Ascending aorta (tissue), 2 donors: ENCODE data around the gene EPN2. TPM values are rescaled to one million over a fixed set of nuclear protein-coding genes. Genes with fewer than 3 reads are reported as not detected.

ENCODE experiments used
- DNase-seq, 2 donors: peaks; one replicate each; pipeline ENCODE4 v3.0.0-alpha.2; 2019; ENCODE audit warnings: low spot score in 2 of 2
- H3K27ac ChIP-seq, 2 donors: fragments of 200-600 bp; sonication (generic); one replicate each; pipeline ENCODE4 v1.5.1; 2016 to 2017; ENCODE audit warnings: mild to moderate bottlenecking in 1 of 2
- H3K27me3 ChIP-seq: fragments of 200-600 bp; sonication (generic); one replicate; pipeline ENCODE4 v1.5.1; 2017
- H3K36me3 ChIP-seq, 2 donors: fragments of 200-600 bp; sonication (generic); one replicate each; pipeline ENCODE4 v1.5.1; 2016
- H3K4me1 ChIP-seq, 2 donors: fragments of 200-600 bp; sonication (generic); one replicate each; pipeline ENCODE4 v1.5.1; 2016 to 2017; ENCODE audit warnings: mild to moderate bottlenecking in 1 of 2
- H3K4me3 ChIP-seq, 2 donors: fragments of 200-600 bp; sonication (generic); one replicate each; pipeline ENCODE4 v1.5.1; 2016 to 2017; ENCODE audit warnings: mild to moderate bottlenecking in 1 of 2
- H3K9me3 ChIP-seq, 2 donors: fragments of 200-600 bp; sonication (generic); one replicate each; pipeline ENCODE4 v1.5.1; 2016
- CTCF ChIP-seq, 3 experiments: fragments of 200-600 bp in 2 of 3; fragments of 450-650 bp in 1 of 3; sonication (generic) in 2 of 3; IDR thresholded peaks; one replicate each; pipeline ENCODE4 v1.5.1; 2016 to 2019; ENCODE audit warnings: antibody characterized with exemption in 3 of 3, mild to moderate bottlenecking in 1 of 3, moderate library complexity in 1 of 3
- intact Hi-C: fragments of 100-400 bp; cut with DNase I; formaldehyde crosslinking; loops from one replicate; pipeline ENCODE4 v1.15.1; 2023
- total RNA-seq: library from RNA; depleted of rRNA; stranded (reverse); fragments of >200 nt; gene quantifications from one replicate; pipeline ENCODE4 v1.1.0, GENCODE V29; 2016

The EPN2 gene
- total RNA-seq, 1 donor from 2014 or later: 51.0 TPM

DNA sequence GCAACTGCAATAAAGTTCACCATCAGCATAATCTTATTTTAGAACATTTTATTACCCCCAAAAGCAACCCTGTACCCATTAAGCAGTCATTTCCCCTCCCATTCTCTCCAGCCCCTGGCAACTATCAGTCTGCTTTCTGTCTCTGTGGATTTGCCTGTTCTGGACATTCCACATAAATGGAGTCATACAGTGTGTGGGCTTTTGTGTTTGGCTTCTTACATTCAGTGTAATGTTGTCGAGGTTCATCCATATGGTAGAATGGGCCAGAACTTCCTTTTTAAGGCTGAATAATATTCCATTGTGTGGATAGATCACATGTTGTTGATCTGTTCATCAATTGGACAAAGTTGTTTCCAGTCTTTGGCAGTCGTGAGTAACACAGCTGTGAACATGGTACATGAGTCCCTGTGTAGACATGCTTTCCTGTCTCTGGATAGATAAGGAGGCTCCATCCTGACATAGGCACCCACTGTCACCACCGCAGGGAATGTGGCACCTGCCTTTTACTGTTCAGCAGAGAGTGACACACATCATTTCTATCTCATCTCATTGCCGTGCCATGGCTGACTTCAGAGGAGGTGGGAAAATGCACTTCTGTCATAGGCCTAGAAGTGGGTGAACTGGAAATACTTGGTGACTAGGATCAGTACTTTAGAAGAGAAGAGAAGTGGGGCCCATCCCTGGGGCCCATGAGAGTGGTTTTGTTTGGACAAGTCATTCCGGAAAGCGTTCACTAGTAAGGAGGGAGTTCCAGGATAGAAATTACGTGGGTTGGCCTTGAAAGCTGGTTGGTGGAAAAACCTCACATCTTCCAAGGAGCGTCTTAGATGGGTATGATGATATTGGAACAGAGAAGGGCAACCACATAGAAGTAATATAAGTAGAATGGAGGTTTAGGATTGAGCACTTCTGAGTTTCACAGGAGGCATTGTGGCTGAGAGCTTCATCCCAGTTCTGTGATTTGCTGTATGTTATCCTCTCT lies 25.8 kb downstream of the EPN2 start:
- no peaks in the 10 kb centered on the region for H3K9me3 ChIP-seq
- no peaks in the 10 kb centered on the region for H3K36me3 ChIP-seq
- intact Hi-C loops: loop anchor here (5.0 kb wide), 1 partner anchor 184 kb away; no protein-coding TSS in a partner anchor
- H3K4me3 ChIP-seq: peak overlapping the region in 1 of 2 donors; percentile 7
- TF ChIP-seq CTCF (IDR thresholded peaks at IDR 0.05): no peak
- H3K27me3 ChIP-seq: no peaks in the 10 kb centered on the region
- peak overlapping the region; percentile 69 to 87 for H3K27ac ChIP-seq
- H3K4me1 ChIP-seq: peaks cover 16 to 34% of the 10 kb centered on the region in 2 donors
- DNase-seq: no peak

DNA sequence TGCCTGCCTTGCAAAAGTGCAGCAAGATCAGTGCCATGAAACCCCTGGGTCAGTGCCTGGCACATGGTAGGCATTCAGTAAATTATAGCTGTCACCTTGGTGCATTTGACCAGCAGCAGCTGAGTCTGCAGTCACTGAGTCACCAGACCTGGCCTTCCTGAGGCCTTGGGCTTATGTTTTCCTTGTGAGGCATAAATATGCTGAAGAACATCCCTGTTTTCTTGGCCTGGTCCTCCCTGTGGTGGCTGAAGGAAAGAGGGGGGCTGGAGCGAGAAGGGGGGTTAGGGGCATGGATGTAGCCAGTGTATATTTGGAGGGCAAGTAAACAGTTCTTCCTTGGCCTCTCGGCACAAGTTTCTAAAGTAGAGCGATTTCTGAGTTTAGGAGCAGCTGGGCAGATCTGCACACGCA lies 26.5 kb downstream of the EPN2 start:
- Histone ChIP-seq H3K36me3 (no peaks in the 10 kb centered on the region), H3K27ac (peak overlapping the region; percentile 69 to 87), H3K27me3 (no peaks in the 10 kb centered on the region), H3K4me3 (peak overlapping the region in 1 of 2 donors; percentile 6), H3K4me1 (peaks cover 17 to 41% of the 10 kb centered on the region in 2 donors), H3K9me3 (no peaks in the 10 kb centered on the region)
- TF ChIP-seq CTCF (IDR thresholded peaks at IDR 0.05): no peak
- intact Hi-C loops: loop anchor here (5.0 kb wide), 1 partner anchor 184 kb away; no protein-coding TSS in a partner anchor
- DNase-seq: peak; percentile 35 to 88

- peak overlapping the region; percentile 69 to 87 for H3K27ac ChIP-seq
- TF ChIP-seq CTCF (IDR thresholded peaks at IDR 0.05): no peak
- peaks cover 18 to 48% of the 10 kb centered on the region in 2 donors for H3K4me1 ChIP-seq
- H3K4me3 ChIP-seq: no peak overlapping the region
- no peaks in the 10 kb centered on the region for H3K9me3 ChIP-seq
- H3K36me3 ChIP-seq: no peaks in the 10 kb centered on the region
- no peak for DNase-seq
- no peaks in the 10 kb centered on the region for H3K27me3 ChIP-seq
- intact Hi-C loops: loop anchor here (5.0 kb wide), 1 partner anchor 183 kb away; no protein-coding TSS in a partner anchor
These were observed 27.1 kb downstream of the EPN2 start for GRCh38 chr17:19264268-19264667.

- H3K27ac ChIP-seq: peak overlapping the region; percentile 69 to 87
- no peaks in the 10 kb centered on the region for H3K27me3 ChIP-seq
- intact Hi-C loops: loop anchor here (5.0 kb wide), 1 partner anchor 183 kb away; no protein-coding TSS in a partner anchor
- TF ChIP-seq CTCF (IDR thresholded peaks at IDR 0.05): no peak
- no peak for DNase-seq
- H3K9me3 ChIP-seq: no peaks in the 10 kb centered on the region
- no peaks in the 10 kb centered on the region for H3K36me3 ChIP-seq
- no peak overlapping the region for H3K4me3 ChIP-seq
- peaks cover 22 to 52% of the 10 kb centered on the region in 2 donors for H3K4me1 ChIP-seq
These were observed 27.5 kb downstream of the EPN2 start for GRCh38 chr17:19264681-19265080.

- H3K9me3 ChIP-seq: no peaks in the 10 kb centered on the region
- no peaks in the 10 kb centered on the region for H3K27me3 ChIP-seq
- peak overlapping the region in 1 of 2 donors; percentile 87 for H3K27ac ChIP-seq
- no peak for TF ChIP-seq CTCF (IDR thresholded peaks at IDR 0.05)
- no peak for DNase-seq
- H3K4me3 ChIP-seq: no peak overlapping the region
- no peaks in the 10 kb centered on the region for H3K36me3 ChIP-seq
- intact Hi-C loops: no loop called here
- peaks cover 25 to 62% of the 10 kb centered on the region in 2 donors for H3K4me1 ChIP-seq
These were observed 28.6 kb downstream of the EPN2 start for GRCh38 chr17:19265755-19266154.
